Measurements from ENCODE around the gene AP3B1.

The AP3B1 gene

GRCh38 chr5:77974576-77974975 lies 319.9 kb downstream of the AP3B1 start:
- no peak for DNase-seq (ENCODE audit: low read depth in 2 of 2)

- DNase-seq (ENCODE audit: low read depth in 2 of 2), result no peak
These were observed 321.3 kb downstream of the AP3B1 start for GRCh38 chr5:77973253-77973609.

- DNase-seq (ENCODE audit: low read depth in 2 of 2), result no peak
These were observed 321.8 kb downstream of the AP3B1 start for GRCh38 chr5:77972469-77973252.

- DNase-seq (ENCODE audit: low read depth in 2 of 2), result no peak
These were observed 322.6 kb downstream of the AP3B1 start for GRCh38 chr5:77971776-77972468.

- no peak for DNase-seq (ENCODE audit: low read depth in 2 of 2)
These were observed 323.6 kb downstream of the AP3B1 start for GRCh38 chr5:77970891-77971290.

GRCh38 chr5:77963795-77964194 lies 330.7 kb downstream of the AP3B1 start:
- no peak for DNase-seq (ENCODE audit: low read depth in 2 of 2)

GRCh38 chr5:77960863-77961396 lies 333.6 kb downstream of the AP3B1 start:
- no peak for DNase-seq (ENCODE audit: low read depth in 2 of 2)

- no peak for DNase-seq (ENCODE audit: low read depth in 2 of 2)
These were observed 334.2 kb downstream of the AP3B1 start for GRCh38 chr5:77960305-77960704.

GRCh38 chr5:77958642-77959330 lies 335.7 kb downstream of the AP3B1 start:
- DNase-seq (ENCODE audit: low read depth in 2 of 2), result no peak

- DNase-seq (ENCODE audit: low read depth in 2 of 2), result no peak
These were observed 336.5 kb downstream of the AP3B1 start for GRCh38 chr5:77957931-77958521.

- no peak for DNase-seq (ENCODE audit: low read depth in 2 of 2)
These were observed 337.0 kb downstream of the AP3B1 start for GRCh38 chr5:77957516-77957915.

GRCh38 chr5:77957081-77957480 lies 337.4 kb downstream of the AP3B1 start:
- DNase-seq (ENCODE audit: low read depth in 2 of 2), result no peak

GRCh38 chr5:77955577-77955976 lies 338.9 kb downstream of the AP3B1 start:
- DNase-seq (ENCODE audit: low read depth in 2 of 2), result no peak

- no peak for DNase-seq (ENCODE audit: low read depth in 2 of 2)
These were observed 341.1 kb downstream of the AP3B1 start for GRCh38 chr5:77953374-77953773.

GRCh38 chr5:77952636-77953212 lies 341.8 kb downstream of the AP3B1 start:
- no peak for DNase-seq (ENCODE audit: low read depth in 2 of 2)
